UCSD-AML1 (cell line): ENCODE measurements around the gene PIK3IP1.

Source experiments
- DNase-seq: peaks from one replicate; lab custom pipeline; 2025; ENCODE audit not compliant: unreplicated experiment; lab: John Stamatoyannopoulos, UW

PIK3IP1 gene

DNA sequence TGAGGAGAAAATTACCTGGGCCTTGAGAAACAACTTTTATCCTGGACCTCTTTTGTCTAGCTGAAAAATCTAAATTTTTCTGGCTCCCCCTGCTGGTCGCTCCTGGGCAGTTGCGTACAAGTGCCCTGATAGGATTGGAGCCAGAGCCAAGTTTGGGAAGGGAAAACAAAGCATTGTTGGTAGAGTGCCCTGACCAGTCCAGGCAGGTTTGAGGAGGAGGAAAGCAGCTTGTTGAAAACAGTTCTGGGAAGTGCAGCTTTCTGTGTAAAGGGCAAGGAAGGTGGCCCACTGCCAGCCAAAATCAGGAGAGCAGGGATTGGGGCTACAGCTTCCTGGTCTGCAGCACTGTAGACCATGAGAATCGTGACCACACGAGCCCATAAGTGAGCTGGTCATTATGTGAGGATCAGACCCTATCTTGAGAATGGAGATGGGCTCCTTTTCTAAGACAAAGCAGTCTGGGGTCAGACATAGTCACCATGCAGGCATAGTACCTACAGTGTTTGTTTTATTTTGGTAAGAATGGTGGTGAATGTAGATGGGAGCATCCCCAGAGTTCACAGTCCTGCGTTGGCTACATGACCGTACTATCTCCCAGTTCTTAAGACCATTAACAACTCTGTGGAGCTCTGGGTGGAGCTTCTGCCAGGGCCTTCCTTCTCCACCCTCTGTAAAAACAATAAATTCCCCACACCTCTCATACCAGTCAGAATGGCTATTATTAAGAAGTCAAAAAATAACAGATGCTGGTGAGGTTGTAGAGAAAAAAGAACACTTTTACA lies 21.3 kb upstream of the PIK3IP1 start:
- peak; percentile 42 for DNase-seq

DNA sequence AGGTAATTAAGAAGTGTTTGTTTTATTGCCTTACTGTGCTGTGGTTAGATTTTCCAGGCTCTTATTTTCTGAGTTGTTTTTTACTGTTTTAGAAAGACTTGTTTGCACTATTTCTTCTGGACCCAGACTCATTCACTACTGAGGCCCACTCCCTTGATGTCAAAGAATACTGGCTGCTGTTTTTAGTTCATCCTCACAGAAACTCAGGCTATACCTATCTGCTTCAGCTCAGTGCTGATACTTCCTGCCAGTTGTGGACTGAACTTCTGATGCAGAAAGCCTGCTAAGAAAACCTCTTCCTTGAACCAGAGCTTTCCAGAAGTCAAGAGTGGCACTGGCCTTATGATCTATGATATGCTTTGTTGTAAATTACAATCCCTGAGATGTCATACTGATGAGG lies 15.9 kb upstream of the PIK3IP1 start:
- DNase-seq: no peak

DNA sequence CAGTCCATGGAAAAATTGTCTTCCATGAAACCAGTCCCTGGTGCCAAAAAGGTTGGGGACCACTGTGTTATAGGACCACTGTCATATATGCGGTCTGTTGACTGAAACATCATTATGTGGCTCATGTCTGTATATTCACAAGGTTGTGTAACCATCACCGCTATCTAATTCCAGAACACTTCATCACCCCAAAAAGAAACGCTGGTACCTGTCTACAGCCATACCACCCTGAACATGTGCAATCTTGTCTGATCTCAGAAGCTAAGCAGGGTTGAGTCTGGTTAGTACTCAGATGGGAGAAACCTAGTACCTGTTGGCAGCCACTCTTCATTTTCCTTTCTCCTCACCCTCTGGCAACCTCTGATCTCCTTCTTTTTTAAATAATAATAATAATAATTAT lies 12.9 kb upstream of the PIK3IP1 start:
- no peak for DNase-seq

DNA sequence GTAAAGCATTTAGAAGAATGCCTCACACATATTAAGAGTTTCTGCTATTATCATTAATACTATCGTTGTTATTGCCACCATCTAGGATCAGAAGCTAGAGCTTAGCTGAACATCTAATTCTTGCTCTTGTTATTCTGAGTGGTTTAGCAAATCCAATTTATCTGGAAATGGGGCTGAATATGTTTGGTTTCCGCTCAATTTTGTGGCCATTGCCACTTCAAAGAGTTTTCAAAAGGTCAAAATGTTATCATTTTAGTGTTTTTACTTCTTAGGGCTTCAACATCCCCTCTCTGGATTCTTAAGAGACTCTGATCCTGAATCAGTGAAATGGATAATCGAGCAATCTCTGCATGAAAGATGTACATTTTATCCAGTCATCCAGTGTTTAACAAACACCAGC lies 10.2 kb upstream of the PIK3IP1 start:
- no peak for DNase-seq

DNA sequence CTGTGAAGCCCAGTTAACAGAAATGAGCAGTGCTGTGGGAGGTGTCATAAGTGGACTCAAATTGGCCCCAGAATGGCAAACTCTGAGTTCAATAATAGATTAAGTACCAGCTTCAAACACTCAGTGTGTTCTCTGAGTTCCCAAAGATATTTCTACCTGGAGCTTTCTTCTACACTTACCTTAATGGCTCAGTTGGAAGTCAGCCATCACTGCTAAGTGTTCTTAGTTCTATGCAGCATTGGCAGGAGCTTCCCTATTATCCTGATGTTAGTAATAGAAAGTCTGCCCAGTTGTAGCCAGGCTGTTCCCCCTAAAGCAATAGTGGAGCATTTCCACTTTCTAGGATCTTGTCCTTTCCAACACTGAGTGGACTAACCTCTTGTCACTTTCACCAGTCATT lies 9.7 kb upstream of the PIK3IP1 start:
- no peak for DNase-seq

DNA sequence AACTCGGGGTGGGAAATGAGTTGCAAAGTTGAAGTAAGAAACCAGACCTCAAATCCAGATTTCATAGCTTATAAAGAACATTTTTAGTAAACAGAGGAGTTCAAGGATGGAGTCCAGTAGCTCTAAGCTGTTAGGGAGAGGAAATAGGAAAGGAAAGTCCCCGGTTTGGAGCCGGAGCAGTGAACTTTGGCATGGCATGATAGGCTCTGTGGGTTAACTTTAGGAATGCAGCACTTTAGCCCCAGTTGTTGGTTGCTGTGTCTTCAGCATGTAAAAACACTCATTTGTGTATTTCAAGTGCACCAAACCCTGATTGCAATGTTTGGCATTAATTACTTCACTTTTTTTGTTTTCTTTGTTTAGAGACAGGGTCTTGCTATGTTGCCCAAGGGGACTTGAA lies 8.6 kb upstream of the PIK3IP1 start:
- no peak for DNase-seq

DNA sequence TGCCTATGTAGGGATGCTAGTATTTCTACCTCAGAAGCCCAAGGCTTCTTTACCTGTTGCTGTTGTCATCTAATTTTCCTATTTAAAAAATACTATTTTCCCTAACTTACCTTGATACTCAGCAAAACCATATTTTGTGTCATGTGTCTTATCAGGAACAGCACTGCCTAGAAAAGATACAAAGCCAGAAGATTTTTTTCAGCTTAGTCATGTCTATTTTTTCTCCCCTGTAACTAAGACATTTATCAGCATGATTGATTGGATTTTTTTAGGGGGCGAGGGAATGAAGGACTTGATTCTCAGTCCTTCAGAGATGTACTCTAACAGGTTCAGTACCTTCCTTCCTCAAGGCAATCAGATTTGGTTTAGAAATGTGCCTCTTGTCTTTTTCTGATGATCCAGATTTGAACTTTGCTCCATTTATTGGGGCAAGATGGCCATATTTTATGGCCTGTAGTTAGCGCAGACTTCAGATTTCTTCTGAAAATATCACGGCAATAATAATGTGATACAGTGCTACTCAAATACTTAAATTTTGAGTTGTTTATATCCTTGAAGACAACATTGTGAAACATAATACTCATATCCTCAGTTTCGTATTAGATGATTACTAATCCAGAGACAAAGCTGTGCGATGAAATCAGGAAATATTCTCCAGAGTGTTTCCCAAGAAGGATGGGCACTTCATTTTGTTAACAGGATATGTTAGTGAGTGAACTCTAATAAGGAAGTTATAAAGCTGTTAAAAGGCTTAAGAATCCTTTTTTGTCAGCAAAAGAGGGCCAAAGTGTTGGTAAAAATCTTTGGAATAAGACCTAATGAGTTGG lies 3.8 kb upstream of the PIK3IP1 start:
- DNase-seq: no peak

DNA sequence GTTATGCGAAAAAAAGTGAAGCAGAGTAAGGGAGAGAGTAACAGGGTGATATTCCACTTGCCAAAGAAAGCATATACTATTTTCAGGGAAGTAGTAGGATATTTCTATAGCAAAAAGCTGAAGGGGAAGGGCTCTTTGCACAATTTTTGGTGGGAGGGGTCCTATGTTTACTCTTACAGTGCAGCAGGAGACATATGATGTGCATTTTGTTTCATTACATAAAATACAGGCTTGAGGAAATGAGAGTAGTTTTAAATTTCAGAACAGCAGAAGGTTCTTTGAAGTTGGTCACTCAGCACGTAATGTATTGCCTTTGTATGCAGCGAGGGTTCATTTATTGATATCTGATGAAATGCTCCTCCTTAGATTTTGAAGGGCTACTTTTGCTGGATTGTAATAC lies 3.1 kb upstream of the PIK3IP1 start:
- no peak for DNase-seq

DNA sequence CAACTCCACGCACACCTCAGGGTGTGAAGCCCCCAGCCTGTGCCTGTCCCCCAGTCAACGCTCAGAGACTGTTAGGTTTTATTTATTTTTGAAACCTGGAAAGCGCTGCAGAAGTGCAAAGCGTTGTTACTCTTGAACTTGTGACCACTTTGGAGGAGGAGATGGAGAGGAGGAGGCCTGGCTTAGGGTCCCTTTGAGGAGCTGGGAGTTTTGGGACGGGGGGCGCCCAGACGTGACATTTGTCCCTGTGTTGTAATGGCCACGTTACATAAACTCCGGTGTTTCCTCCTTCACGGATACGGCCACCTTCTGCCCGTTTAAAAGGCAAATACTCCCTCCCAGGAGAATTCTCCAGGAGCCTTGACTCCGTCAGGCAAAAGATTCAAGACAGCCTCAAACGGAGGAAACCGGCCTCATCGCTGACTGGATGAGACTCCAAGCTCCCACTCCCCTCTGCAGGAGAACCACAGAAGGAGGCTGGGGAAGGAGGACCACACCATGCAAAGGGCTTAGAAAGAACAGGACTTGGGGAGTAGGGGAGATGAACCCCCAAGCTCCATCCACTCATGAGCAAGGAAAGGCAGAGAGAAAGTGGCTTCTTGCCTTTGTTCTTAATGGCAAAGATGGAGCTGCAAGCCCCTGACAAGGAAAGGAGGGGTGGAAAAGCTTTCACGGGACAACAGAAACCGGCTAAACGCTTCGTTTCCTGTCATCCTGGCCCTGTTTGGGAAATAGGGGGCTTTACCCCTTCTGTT lies 630 bp downstream of the PIK3IP1 start:
- no peak for DNase-seq

DNA sequence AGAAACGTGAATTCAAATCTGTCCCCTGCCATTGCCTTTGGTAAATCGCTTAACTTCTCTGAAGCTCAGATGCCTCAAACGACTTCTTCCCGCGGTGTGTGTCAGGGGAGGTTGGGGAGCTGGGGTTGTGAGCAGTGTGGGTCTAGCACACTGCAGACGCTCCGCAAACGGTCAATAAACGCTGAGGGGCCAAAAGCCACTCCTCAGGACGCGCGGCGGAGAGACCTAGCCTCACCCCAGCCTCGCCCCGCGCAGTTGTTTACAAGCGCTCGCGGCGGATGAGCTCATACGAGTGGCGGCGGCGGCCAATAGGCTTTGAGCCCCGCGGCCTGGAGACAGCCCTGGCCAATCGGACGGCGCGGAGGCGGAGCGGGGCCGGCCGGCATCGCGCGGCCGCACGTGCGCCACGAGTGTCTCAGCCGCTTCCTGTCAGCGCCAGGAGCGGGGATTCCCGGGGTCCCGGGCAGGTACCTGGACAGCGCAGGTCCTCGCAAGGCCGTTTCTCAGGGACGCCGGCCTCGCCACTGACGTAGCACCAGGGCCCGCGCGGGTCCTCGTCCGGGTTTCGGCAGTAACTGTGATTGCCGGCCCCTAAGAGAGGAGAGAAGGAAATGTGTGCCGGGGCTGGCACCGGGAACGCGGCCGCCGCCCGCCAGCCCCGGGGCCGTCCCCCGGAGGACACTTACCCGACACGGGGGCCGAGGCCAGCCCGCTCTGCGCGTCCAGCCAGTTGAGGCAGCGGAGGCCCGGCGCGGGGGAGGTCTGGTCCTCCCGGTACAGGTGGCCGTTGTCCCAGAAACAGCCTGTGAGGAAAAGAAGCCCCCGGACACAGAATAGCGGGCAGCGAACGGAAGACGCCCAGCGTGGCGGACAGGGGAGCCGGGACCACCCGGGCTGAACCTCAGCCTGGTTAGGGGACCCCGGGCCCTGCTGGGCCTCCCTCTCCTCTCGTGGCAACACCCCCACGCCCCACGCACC lies 1.5 kb downstream of the PIK3IP1 start:
- peak; percentile 85 for DNase-seq

DNA sequence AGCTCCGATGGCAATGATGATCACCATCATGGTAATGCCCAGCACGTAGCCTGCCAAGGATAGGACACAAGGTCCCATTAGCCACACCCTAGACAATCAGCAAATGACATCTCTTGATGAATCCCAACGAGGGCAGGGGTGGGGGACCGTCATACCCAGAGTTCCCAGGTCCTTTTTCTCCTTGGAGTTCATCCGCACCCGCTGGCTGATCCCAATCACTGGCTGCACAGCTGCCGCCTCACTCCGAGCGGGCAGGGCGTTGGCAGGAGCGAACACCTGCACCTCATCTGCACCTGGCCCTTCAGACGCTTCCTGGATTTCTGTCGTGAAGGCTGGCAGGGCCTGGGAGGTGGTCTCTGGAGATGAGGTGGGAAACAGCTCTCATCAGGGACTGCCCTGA lies 2.9 kb downstream of the PIK3IP1 start:
- no peak for DNase-seq

DNA sequence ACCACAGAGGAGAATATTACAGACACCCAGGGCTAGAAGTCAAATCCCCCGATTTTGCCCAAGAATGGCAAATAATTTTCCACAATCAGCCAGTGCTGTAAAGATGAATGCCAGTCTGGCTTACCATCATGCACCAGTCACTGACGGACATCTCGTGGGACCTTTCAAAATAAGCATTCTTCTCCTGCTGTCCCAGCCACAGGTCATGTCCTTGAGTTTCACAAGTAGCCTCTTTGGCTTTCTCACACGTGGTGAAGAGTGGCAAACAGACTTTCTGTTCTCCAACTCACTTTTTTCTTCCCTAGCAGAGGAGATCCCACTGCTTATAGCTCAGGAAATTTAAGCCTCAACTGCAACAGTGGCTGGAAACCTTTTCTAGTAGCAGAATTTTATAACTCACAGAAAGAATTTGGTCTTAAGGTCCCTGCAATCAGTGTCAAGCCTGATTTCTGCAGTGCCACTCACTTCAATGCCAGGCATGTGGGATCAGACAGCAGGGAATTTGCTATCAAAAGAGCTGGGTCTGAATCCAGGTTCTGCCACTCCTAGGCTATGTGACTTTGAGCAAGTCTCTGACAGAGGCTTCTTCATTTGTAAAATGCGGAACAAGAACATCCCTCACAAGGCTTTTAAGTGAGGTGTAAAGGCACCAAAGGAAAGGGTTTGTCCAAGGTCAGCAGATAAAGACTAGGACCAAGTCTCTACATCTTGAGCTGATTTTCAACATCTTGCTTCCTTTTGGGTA lies 3.6 kb downstream of the PIK3IP1 start:
- DNase-seq: no peak

DNA sequence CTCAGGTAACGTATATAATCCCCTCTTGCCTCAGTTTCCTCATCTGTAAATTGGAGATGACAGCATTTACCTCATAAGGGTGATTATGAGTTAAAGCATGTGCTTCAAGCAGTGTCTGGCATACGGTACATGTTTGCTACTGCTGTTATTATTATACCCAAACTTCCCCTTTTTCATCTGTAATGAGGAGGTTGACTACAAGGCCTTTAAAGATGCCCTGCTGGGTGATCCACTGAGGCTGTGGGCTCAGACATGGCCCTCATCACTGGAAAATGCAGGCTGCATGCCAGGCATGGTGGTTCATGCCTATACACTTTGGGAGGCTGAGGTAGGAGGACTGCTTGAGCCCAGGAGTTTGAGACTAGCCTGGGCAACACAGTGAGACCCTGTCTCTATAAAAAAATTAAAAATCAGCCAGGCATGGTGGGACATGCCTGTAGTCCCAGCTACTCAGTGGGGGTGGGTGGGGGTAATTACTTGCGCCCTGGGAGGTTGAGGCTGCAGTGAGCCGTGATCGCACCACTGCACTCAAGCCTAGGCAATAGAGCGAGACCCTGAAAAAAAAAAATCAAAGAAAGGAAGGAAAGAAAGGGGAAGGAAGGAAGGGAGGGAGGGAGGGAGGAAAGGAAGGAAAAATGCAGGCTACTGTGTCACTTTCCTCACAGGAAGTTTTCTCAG lies 4.3 kb downstream of the PIK3IP1 start:
- no peak for DNase-seq

DNA sequence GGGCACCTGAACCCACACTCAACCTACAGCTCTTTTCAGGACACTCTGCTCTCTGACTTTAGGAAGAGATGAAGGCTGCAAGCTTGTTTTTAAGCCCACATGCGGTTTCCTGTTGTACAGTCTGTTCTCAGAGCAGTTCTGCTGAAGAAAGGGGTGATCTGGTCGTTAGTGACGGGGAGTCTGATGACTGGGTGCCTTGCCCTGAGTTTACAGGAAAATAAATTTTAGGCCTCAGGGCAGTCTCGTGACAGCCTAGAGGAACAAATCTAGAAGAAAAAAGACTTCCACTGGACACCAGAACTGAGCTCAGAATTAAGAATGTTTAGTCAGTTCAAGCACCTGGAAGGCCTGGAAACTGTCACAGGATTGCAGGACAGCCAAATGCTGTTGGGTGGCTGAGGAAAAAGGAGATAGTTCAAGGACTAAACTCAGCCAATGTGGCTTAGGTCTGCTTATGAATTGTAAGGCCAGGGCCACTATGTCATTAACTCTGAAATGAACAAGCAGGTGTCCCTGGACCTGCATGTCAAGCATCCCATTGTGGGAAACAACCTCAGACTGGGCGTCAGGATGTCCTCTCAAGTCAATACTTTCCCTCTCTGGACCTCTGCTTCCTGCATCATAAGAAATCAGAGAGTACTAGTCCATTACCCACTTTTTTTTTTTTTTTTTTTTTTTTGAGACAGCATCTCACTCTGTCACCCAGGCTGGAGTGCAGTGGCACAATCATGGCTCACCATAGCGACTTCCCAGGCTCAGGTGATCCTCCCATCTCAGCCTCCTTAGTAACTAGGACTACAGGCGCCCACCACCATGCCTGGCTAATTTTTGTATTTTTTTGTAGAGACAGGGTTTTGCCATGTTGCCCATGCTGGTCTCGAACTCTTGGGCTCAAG lies 5.7 kb downstream of the PIK3IP1 start:
- no peak for DNase-seq

DNA sequence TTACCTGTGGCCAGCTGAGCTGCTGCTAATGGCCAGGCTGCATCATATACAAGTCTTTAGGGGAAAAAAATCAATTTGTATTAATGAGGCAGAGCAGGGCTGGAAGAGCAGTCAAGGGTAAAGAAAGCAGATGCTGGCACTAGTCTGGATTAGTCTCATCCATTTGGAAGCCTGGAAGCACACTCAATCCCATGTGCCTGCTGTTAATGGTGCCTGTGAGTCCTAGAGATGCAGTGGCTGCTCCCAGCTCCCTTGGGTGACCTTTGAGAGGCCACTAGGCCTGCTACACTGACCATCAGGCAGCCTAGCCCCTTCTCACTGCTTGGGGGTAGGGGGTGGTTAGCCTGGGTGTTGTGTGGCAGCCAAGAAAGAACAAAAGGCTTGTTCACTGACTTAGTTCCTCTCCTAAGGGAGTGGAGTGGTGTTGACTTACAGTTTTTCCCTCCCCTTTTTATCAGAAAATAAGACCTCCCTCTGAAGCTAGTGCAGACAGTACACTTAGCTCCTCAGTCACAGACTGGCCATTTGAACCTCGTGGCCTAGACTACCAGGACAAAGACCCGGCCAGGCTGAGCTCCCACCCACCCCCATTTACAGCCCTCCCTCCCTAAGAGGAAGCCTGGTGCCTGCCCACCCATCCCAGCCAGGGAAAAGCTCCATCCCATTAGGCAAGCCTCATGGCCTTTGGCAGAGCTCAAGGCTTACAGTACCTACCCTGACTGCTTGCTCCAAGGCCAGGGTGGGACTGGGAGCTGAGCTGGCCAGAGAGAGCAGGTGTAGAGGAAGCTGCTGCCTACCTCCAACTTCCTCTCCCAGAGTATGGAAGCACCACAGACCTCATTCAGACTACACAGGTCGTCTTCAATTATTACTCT lies 7.8 kb downstream of the PIK3IP1 start:
- no peak for DNase-seq

DNA sequence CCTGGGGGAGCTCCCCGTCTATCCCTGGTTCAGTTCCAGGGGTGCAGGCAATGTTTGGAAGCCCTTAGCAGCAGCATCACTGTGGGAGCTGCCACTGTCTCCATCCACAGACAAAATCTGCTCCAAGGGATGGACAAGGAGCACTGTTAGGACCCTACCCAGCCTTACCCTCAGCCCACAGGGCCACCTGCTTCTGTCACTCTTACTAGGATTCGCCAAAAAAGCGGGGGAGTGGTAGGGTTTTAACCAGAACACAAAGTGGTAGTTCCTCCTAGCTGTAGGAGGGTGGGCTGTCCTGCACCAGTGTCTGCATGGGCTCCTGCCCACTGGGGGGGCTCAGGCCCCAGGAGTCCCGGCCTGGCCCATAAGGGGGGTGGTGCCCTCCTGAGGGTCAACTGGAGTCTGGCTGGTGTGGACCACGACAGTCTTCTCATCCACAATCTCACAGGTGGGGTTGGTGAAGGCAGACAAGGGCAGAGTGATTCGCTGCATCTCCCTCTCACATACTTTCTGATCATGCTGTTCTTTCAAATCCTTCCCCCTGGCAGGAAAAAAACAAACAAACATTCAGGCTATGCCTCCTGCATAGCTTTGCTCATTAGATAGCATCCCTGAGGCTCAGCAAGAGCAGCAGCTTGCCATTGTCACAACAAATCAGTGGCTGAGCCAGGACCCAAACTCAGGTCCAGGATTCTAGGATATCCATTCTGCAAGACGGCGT lies 9.4 kb downstream of the PIK3IP1 start:
- no peak for DNase-seq

DNA sequence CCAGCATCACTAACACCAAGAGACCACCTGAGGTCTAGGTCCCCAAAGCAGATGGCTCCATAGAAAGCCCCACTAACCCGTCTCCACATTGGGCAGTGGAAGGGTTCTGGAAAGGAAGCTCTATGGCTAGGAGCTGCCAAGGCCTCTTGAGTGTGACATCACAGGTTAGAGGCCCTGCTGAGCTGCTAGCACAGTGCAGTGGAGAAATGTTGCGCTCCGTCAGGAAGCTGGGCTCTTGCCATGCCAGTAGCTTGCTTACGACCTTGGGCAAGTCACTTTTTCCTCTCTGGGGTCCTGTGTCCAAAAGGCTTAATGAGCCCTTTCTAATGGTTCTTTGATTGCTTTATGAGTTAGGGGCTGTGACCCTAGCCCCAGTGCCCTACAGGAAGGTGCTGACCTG lies 10.6 kb downstream of the PIK3IP1 start:
- no peak for DNase-seq
